Measurements from ENCODE around the gene SLC39A8.

GRCh38 chr4:102388611-102389010 lies 43.3 kb upstream of the SLC39A8 start:
- TF ChIP-seq USF2 (CRISPR knock-in tag; IDR thresholded peaks at IDR 0.05) = no peak
- no peak for TF ChIP-seq NR2C2 (CRISPR knock-in tag; IDR thresholded peaks at IDR 0.05)
- TF ChIP-seq, protein P1, sequence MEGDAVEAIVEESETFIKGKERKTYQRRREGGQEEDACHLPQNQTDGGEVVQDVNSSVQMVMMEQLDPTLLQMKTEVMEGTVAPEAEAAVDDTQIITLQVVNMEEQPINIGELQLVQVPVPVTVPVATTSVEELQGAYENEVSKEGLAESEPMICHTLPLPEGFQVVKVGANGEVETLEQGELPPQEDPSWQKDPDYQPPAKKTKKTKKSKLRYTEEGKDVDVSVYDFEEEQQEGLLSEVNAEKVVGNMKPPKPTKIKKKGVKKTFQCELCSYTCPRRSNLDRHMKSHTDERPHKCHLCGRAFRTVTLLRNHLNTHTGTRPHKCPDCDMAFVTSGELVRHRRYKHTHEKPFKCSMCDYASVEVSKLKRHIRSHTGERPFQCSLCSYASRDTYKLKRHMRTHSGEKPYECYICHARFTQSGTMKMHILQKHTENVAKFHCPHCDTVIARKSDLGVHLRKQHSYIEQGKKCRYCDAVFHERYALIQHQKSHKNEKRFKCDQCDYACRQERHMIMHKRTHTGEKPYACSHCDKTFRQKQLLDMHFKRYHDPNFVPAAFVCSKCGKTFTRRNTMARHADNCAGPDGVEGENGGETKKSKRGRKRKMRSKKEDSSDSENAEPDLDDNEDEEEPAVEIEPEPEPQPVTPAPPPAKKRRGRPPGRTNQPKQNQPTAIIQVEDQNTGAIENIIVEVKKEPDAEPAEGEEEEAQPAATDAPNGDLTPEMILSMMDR (IDR thresholded peaks at IDR 0.05) = no peak
- no peak for TF ChIP-seq STAT6 (CRISPR knock-in tag; conservative IDR thresholded peaks at IDR 0.05; ENCODE audit: low read depth)
- no peak for TF ChIP-seq ZSCAN18 (CRISPR knock-in tag; IDR thresholded peaks at IDR 0.05)
- TF ChIP-seq ZNF121 (CRISPR knock-in tag; IDR thresholded peaks at IDR 0.05) = no peak
- no peak for TF ChIP-seq ZNF263 (CRISPR knock-in tag; IDR thresholded peaks at IDR 0.05; ENCODE audit: low read depth)
- TF ChIP-seq ETV6 (CRISPR knock-in tag; IDR thresholded peaks at IDR 0.05) = no peak
- TF ChIP-seq AFF4 (CRISPR knock-in tag; IDR thresholded peaks at IDR 0.05; ENCODE audit: borderline replicate concordance) = no peak
- no peak for TF ChIP-seq SMAD3 (CRISPR knock-in tag; IDR thresholded peaks at IDR 0.05; ENCODE audit: borderline replicate concordance)
- no peak for TF ChIP-seq JUN (CRISPR knock-in tag; IDR thresholded peaks at IDR 0.05)
